Measurements from ENCODE around the gene IMPG2. TPM values are rescaled to one million over a fixed set of nuclear protein-coding genes. Genes with fewer than 3 reads are reported as not detected.

Gene IMPG2
- total RNA-seq, 2 donors from 2014 or later: 0.18 to 0.26 TPM

GRCh38 chr3:101181801-101182200 lies 138.6 kb downstream of the IMPG2 start:
- no peaks in the 10 kb centered on the region for H3K9me3 Mint-ChIP-seq
- no peaks in the 10 kb centered on the region for H3K9me3 ChIP-seq (ENCODE audit: control insufficient read depth, low read length)
- no peak overlapping the region for H3K27ac ChIP-seq (ENCODE audit: low read depth, low read length)
- no peak overlapping the region for H3K9ac ChIP-seq (ENCODE audit: extremely low read depth, low read length, poor library complexity, severe bottlenecking)
- H3K4me3 ChIP-seq (ENCODE audit: low read length): no peak overlapping the region
- no peaks in the 10 kb centered on the region for H3K27me3 ChIP-seq (ENCODE audit: control insufficient read depth, insufficient read depth, low read length, poor library complexity, severe bottlenecking)
- H3K27me3 Mint-ChIP-seq (ENCODE audit: insufficient read depth): no peaks in the 10 kb centered on the region
- H3K4me1 Mint-ChIP-seq: no peaks in the 10 kb centered on the region
- no peak for DNase-seq
- no peak for TF ChIP-seq CTCF (conservative IDR thresholded peaks at IDR 0.05)
- H3K4me3 Mint-ChIP-seq: no peak overlapping the region
- no peaks in the 10 kb centered on the region for H3K36me3 Mint-ChIP-seq (ENCODE audit: low read depth)
- no peaks in the 10 kb centered on the region for H3K4me1 ChIP-seq (ENCODE audit: control insufficient read depth, insufficient read depth, low read length)
- no peak overlapping the region for H3K27ac Mint-ChIP-seq
- H3K36me3 ChIP-seq (ENCODE audit: control insufficient read depth, insufficient read depth, low read length): no peaks in the 10 kb centered on the region

GRCh38 chr3:101179637-101180036 lies 140.7 kb downstream of the IMPG2 start:
- Histone ChIP-seq H3K27me3 (ENCODE audit: control insufficient read depth, insufficient read depth, low read length, poor library complexity, severe bottlenecking) (no peaks in the 10 kb centered on the region), H3K27ac (ENCODE audit: low read depth, low read length) (no peak overlapping the region), H3K4me3 (ENCODE audit: low read length) (no peak overlapping the region), H3K36me3 (ENCODE audit: control insufficient read depth, insufficient read depth, low read length) (no peaks in the 10 kb centered on the region), H3K4me1 (ENCODE audit: control insufficient read depth, insufficient read depth, low read length) (no peaks in the 10 kb centered on the region), H3K9ac (ENCODE audit: extremely low read depth, low read length, poor library complexity, severe bottlenecking) (no peak overlapping the region), H3K9me3 (ENCODE audit: control insufficient read depth, low read length) (no peaks in the 10 kb centered on the region)
- Mint-ChIP-seq H3K4me3 (no peak overlapping the region), H3K4me1 (no peaks in the 10 kb centered on the region), H3K9me3 (peaks cover 4% of the 10 kb centered on the region), H3K36me3 (ENCODE audit: low read depth) (no peaks in the 10 kb centered on the region), H3K27ac (no peak overlapping the region), H3K27me3 (ENCODE audit: insufficient read depth) (no peaks in the 10 kb centered on the region)
- no peak for TF ChIP-seq CTCF (conservative IDR thresholded peaks at IDR 0.05)
- no peak for DNase-seq
- WGBS, 2 experiments (ENCODE audit: insufficient coverage in 1 of 2, insufficient read length in 1 of 2): 90 to 95% methylated on average over 3 of the region's 3 CpGs

GRCh38 chr3:101177577-101177976 lies 142.8 kb downstream of the IMPG2 start:
- Histone ChIP-seq H3K36me3 (ENCODE audit: control insufficient read depth, insufficient read depth, low read length) (no peaks in the 10 kb centered on the region), H3K4me3 (ENCODE audit: low read length) (no peak overlapping the region), H3K9ac (ENCODE audit: extremely low read depth, low read length, poor library complexity, severe bottlenecking) (no peak overlapping the region), H3K27ac (ENCODE audit: low read depth, low read length) (no peak overlapping the region), H3K4me1 (ENCODE audit: control insufficient read depth, insufficient read depth, low read length) (no peaks in the 10 kb centered on the region), H3K27me3 (ENCODE audit: control insufficient read depth, insufficient read depth, low read length, poor library complexity, severe bottlenecking) (no peaks in the 10 kb centered on the region), H3K9me3 (ENCODE audit: control insufficient read depth, low read length) (no peaks in the 10 kb centered on the region)
- no peaks in the 10 kb centered on the region for H3K36me3 Mint-ChIP-seq (ENCODE audit: low read depth)
- peaks cover 8% of the 10 kb centered on the region for H3K9me3 Mint-ChIP-seq
- H3K27me3 Mint-ChIP-seq (ENCODE audit: insufficient read depth): no peaks in the 10 kb centered on the region
- no peak for TF ChIP-seq CTCF (conservative IDR thresholded peaks at IDR 0.05)
- peaks cover 2% of the 10 kb centered on the region for H3K4me1 Mint-ChIP-seq
- no peak for DNase-seq
- no peak overlapping the region for H3K4me3 Mint-ChIP-seq
- H3K27ac Mint-ChIP-seq: no peak overlapping the region

Other genes with a start within 250 kb of the IMPG2 start
- gene SENP7, start 192.6 kb upstream of the IMPG2 start, total RNA-seq: 10 to 100 TPM; 19.3 to 22.1 TPM
- 10 to 100 TPM; 41.4 to 41.8 TPM for gene TRMT10C, start 241.3 kb upstream of the IMPG2 start, total RNA-seq

Measured in endodermal cell (in vitro differentiated cells).